HepG2 (cell line): ENCODE measurements around the gene HS3ST1. TPM values are rescaled to one million over a fixed set of nuclear protein-coding genes. Genes with fewer than 3 reads are reported as not detected.

ENCODE experiments used
- ATAC-seq: fragments of 200-7000 bp; cut with Tn5 transposase; 3 replicates; pipeline ENCODE4 v1.9.1; 2020; ENCODE audit warnings: mild to moderate bottlenecking, moderate library complexity
- BruUV-seq: library from RNA; stranded (reverse); fragments of 400-500 nt; replicated peaks from 2 replicates; lab custom pipeline; 2021; lab: Mats Ljungman, UMichigan
- CTCF ChIA-PET: fragments of 300-600 bp; formaldehyde crosslinking; extraction: SDS; loops from one replicate; lab custom pipeline; 2021; ENCODE audit warnings: low total read pairs, inconsistent platforms, low intra/inter-chr PET ratio; lab: Yijun Ruan, JAX
- POLR2A ChIA-PET: fragments of 350-600 bp; sonication (Branson Sonifier 250); formaldehyde crosslinking; loops from one replicate; lab custom pipeline; 2020; ENCODE audit warnings: antibody characterized with exemption, inconsistent platforms; lab: Yijun Ruan, JAX
- DNase-seq: peaks from one replicate; pipeline ENCODE4 v3.0.0-alpha.2; 2015; ENCODE audit warnings: low spot score
- FAIRE-seq: peaks from 3 replicates; lab custom pipeline; 2011; peaks lifted over from hg19 to GRCh38; lab: Jason Lieb, UNC
- H2AFZ ChIP-seq: one replicate; pipeline ENCODE4 v1.6.1; 2011; ENCODE audit warnings: low read length, inconsistent platforms
- H3K27ac ChIP-seq: fragments of 300-600 bp; 3 replicates; pipeline ENCODE4 v1.8.0; 2011; ENCODE audit warnings: mixed run types, mild to moderate bottlenecking, mixed read lengths, low read length, inconsistent platforms; ENCODE audit not compliant: insufficient read depth; ENCODE audit errors: extremely low read length
- H3K27me3 ChIP-seq, 2 experiments: fragments of 200-600 bp in 1 of 2; 2 replicates in 1 of 2; 3 replicates in 1 of 2; pipeline versions ENCODE4 v1.6.0 to v1.8.0; 2011; ENCODE audit warnings: low read length in 2 of 2, mild to moderate bottlenecking in 2 of 2, moderate library complexity in 2 of 2, inconsistent platforms in 1 of 2; ENCODE audit not compliant: insufficient read depth in 2 of 2, control insufficient read depth in 1 of 2
- H3K36me3 ChIP-seq, 2 experiments: fragments of 200-600 bp in 1 of 2; replicated peaks in 1 of 2; 2 replicates in 1 of 2; 3 replicates in 1 of 2; pipeline versions ENCODE4 v1.5.1 to v1.8.0; 2011; ENCODE audit warnings: low read length in 2 of 2, inconsistent platforms in 1 of 2; ENCODE audit not compliant: insufficient read depth in 2 of 2, control insufficient read depth in 1 of 2
- H3K4me1 ChIP-seq: 2 replicates; pipeline ENCODE4 v1.5.1; 2012; ENCODE audit warnings: low read length, inconsistent platforms; ENCODE audit not compliant: insufficient read depth
- H3K4me2 ChIP-seq: 2 replicates; pipeline ENCODE4 v1.6.0; 2011; ENCODE audit warnings: low read depth, low read length, inconsistent platforms
- H3K4me3 ChIP-seq, 3 experiments: fragments of 200-600 bp in 1 of 3; sonication (generic), shearing (Covaris generic) in 1 of 3; replicated peaks in 1 of 3; 2 replicates each; pipeline ENCODE4 v1.5.1; 2011 to 2016; ENCODE audit warnings: low read length in 3 of 3, inconsistent platforms in 2 of 3, low read depth in 2 of 3, mild to moderate bottlenecking in 2 of 3, control low read depth in 1 of 3, mixed read lengths in 1 of 3; ENCODE audit not compliant: insufficient read depth in 1 of 3
- H3K79me2 ChIP-seq: one replicate; pipeline ENCODE4 v1.6.1; 2011; ENCODE audit warnings: low read length, inconsistent platforms; ENCODE audit not compliant: insufficient read depth
- H3K9ac ChIP-seq: 2 replicates; pipeline ENCODE4 v1.6.0; 2011; ENCODE audit warnings: mild to moderate bottlenecking, low read depth, low read length, inconsistent platforms; ENCODE audit not compliant: insufficient read depth
- H3K9me3 ChIP-seq: 2 replicates; pipeline ENCODE4 v1.5.1; 2012; ENCODE audit warnings: mild to moderate bottlenecking, low read length
- H4K20me1 ChIP-seq: 2 replicates; pipeline ENCODE4 v1.6.0; 2011; ENCODE audit warnings: inconsistent platforms, mild to moderate bottlenecking, low read length, moderate library complexity; ENCODE audit not compliant: insufficient read depth
- ARID2 ChIP-seq: sonication (generic); formaldehyde crosslinking; IDR thresholded peaks from 2 replicates; pipeline ENCODE4 v1.8.1; 2022; ENCODE audit warnings: mild to moderate bottlenecking, missing genetic modification reagents, borderline replicate concordance
- CENPX ChIP-seq: sonication (generic); formaldehyde crosslinking; IDR thresholded peaks from 2 replicates; pipeline ENCODE4 v1.9.0; 2021; ENCODE audit warnings: mild to moderate bottlenecking, missing genetic modification reagents, moderate library complexity
- DNMT3B ChIP-seq: conservative IDR thresholded peaks from 2 replicates; pipeline ENCODE4 v1.6.1; 2016; ENCODE audit warnings: missing biosample characterization, control low read depth
- FOXO4 ChIP-seq: sonication (generic); formaldehyde crosslinking; conservative IDR thresholded peaks from 2 replicates; pipeline ENCODE4 v1.8.1; 2023; ENCODE audit warnings: missing genetic modification reagents
- GABPA ChIP-seq, 2 experiments: IDR thresholded peaks; 2 replicates each; pipeline ENCODE4 v1.6.1; 2011 to 2016; ENCODE audit warnings: low read depth in 2 of 2, low read length in 1 of 2, missing biosample characterization in 1 of 2, missing genetic modification characterization in 1 of 2
- HNF1A ChIP-seq, 2 experiments: sonication (generic) in 1 of 2; formaldehyde crosslinking in 1 of 2; IDR thresholded peaks; 2 replicates each; pipeline versions ENCODE4 v1.4.0 to v1.6.1; 2016 to 2020; ENCODE audit warnings: borderline replicate concordance in 1 of 2, low read depth in 1 of 2, mild to moderate bottlenecking in 1 of 2, missing genetic modification reagents in 1 of 2
- MTA3 ChIP-seq: sonication (generic); formaldehyde crosslinking; IDR thresholded peaks from 2 replicates; pipeline ENCODE4 v1.4.0; 2020; ENCODE audit warnings: missing genetic modification reagents
- RBAK ChIP-seq: sonication (generic); formaldehyde crosslinking; IDR thresholded peaks from 2 replicates; pipeline ENCODE4 v1.5.1; 2020; ENCODE audit warnings: mild to moderate bottlenecking, missing genetic modification reagents
- TCF7 ChIP-seq: sonication (generic); IDR thresholded peaks from 2 replicates; pipeline ENCODE4 v1.6.1; 2016; ENCODE audit warnings: antibody characterized with exemption, low read depth
- ZNF326 ChIP-seq: sonication (generic); formaldehyde crosslinking; IDR thresholded peaks from 2 replicates; pipeline ENCODE4 v1.4.0; 2020; ENCODE audit warnings: missing genetic modification reagents, borderline replicate concordance
- ZNF362 ChIP-seq: sonication (generic); formaldehyde crosslinking; IDR thresholded peaks from 2 replicates; pipeline ENCODE4 v1.4.0; 2020; ENCODE audit warnings: missing genetic modification reagents, mild to moderate bottlenecking, borderline replicate concordance
- ZNF367 ChIP-seq: sonication (generic); formaldehyde crosslinking; IDR thresholded peaks from 2 replicates; pipeline ENCODE4 v1.4.0; 2020; ENCODE audit warnings: missing genetic modification reagents, borderline replicate concordance
- ZNF557 ChIP-seq: sonication (generic); formaldehyde crosslinking; IDR thresholded peaks from 2 replicates; pipeline ENCODE4 v1.4.0; 2020; ENCODE audit warnings: missing genetic modification reagents
- ZNF674 ChIP-seq: sonication (generic); formaldehyde crosslinking; IDR thresholded peaks from 2 replicates; pipeline ENCODE4 v1.5.0; 2020; ENCODE audit warnings: low read depth, mild to moderate bottlenecking, missing genetic modification reagents
- ZNF75D ChIP-seq: sonication (generic); formaldehyde crosslinking; IDR thresholded peaks from 2 replicates; pipeline ENCODE4 v1.8.1; 2023; ENCODE audit warnings: missing genetic modification reagents, mild to moderate bottlenecking, borderline replicate concordance
- in situ Hi-C: cut with HindIII; loops from 2 replicates; pipeline ENCODE4 v1.10.0; 2017; ENCODE audit warnings: low pct_unique_long_range_greater_than_20kb; ENCODE audit not compliant: extremely low pct_ligation_motif_present
- intact Hi-C: fragments of 100-400 bp; cut with micrococcal nuclease; formaldehyde crosslinking; loops from one replicate; pipeline ENCODE4 v1.10.0; 2022; ENCODE audit not compliant: unreplicated experiment
- polyA plus RNA-seq, 8 experiments: library from polyadenylated mRNA; depleted of rRNA in 3 of 8; stranded (reverse) in 7 of 8; unstranded in 1 of 8; fragments of >200 nt; fragmentation: Illumina TruSeq in 4 of 8; extraction: Trizol in 4 of 8; gene quantifications; 2 replicates each; pipeline versions ENCODE4 v1.2.1 to v1.2.3, GENCODE V29; 2011 to 2016; ENCODE audit warnings: low read depth in 4 of 8, missing spikeins in 1 of 8, mixed read lengths in 1 of 8; ENCODE audit not compliant: insufficient read depth in 1 of 8
- total RNA-seq, 5 experiments: library from RNA; depleted of rRNA; stranded (reverse); fragments of >200 nt; fragmentation: Illumina TruSeq; extraction: Trizol; gene quantifications; 2 replicates each; pipeline ENCODE4 v1.2.3, GENCODE V29; 2016; ENCODE audit warnings: low read depth in 1 of 5

The HS3ST1 gene
- total and polyA plus RNA-seq, 2 of the 13 experiments (the other 11 are each of a cell fraction or from before 2014, with no cell fraction given), result not detected

- no peak overlapping the region for H3K27ac ChIP-seq
- no peaks in the 10 kb centered on the region for H3K36me3 ChIP-seq
- CTCF ChIA-PET, result no interaction called here
- H3K4me3 ChIP-seq, result no peak overlapping the region
- POLR2A ChIA-PET, result no interaction called here
- no TSS peak for BruUV-seq
- no peaks in the 10 kb centered on the region for H4K20me1 ChIP-seq
- no peak for DNase-seq
- no peak for FAIRE-seq
- no peak overlapping the region for H3K4me2 ChIP-seq
- H2AFZ ChIP-seq, result no peak overlapping the region
- in situ Hi-C loops (no loop called here), intact Hi-C loops (no loop called here)
- no peaks in the 10 kb centered on the region for H3K79me2 ChIP-seq
- no peaks in the 10 kb centered on the region for H3K4me1 ChIP-seq
- H3K9me3 ChIP-seq, result 0 out of 2 replicates have a peak, but pooled peaks cover 4% of the 10 kb centered on the region
- H3K27me3 ChIP-seq, result no peaks in the 10 kb centered on the region
- ATAC-seq, result no peak
- no peak overlapping the region for H3K9ac ChIP-seq
- TF ChIP-seq ZNF326, result no peak
- no peak for TF ChIP-seq TCF7
- no peak for TF ChIP-seq RBAK (CRISPR knock-in tag)
- no peak for TF ChIP-seq HNF1A (IDR thresholded peaks at IDR 0.05; ENCODE audit: low read depth)
- TF ChIP-seq HNF1A (CRISPR knock-in tag; IDR thresholded peaks at IDR 0.05; ENCODE audit: borderline replicate concordance), result no peak
- TF ChIP-seq ZNF75D (CRISPR knock-in tag), result no peak
- TF ChIP-seq ZNF557 (CRISPR knock-in tag), result no peak
- TF ChIP-seq CENPX (CRISPR knock-in tag), result no peak
- no peak for TF ChIP-seq ZNF367 (CRISPR knock-in tag)
- TF ChIP-seq FOXO4, result no peak
- TF ChIP-seq GABPA (IDR thresholded peaks at IDR 0.05; ENCODE audit: low read depth, low read length), result no peak
- no peak for TF ChIP-seq GABPA (CRISPR knock-in tag; IDR thresholded peaks at IDR 0.05; ENCODE audit: low read depth)
- no peak for TF ChIP-seq DNMT3B (CRISPR knock-in tag)
- TF ChIP-seq ZNF674, result no peak
- no peak for TF ChIP-seq ZNF362
- TF ChIP-seq ARID2, result no peak
- TF ChIP-seq MTA3 (CRISPR knock-in tag), result no peak
Measured at GRCh38 chr4:11446155-11446811, 17.6 kb upstream of the HS3ST1 start.
